Liver (tissue), 10 donors: Measurements from ENCODE around the gene DTL. TPM values are rescaled to one million over a fixed set of nuclear protein-coding genes. Genes with fewer than 3 reads are reported as not detected.

Experiments
- DNase-seq: peaks from one replicate; pipeline ENCODE4 v3.0.0-alpha.2; 2017; ENCODE audit warnings: low spot score
- H3K27ac ChIP-seq, 2 donors: one replicate each; pipeline ENCODE4 v1.7.0; 2013; ENCODE audit warnings: inconsistent platforms in 2 of 2, low read length in 2 of 2, control low read depth in 1 of 2, low read depth in 1 of 2, mild to moderate bottlenecking in 1 of 2
- H3K27me3 ChIP-seq, 4 donors: one replicate each; pipeline versions ENCODE4 v1.6.1 to v1.7.0; 2013; ENCODE audit warnings: low read length in 3 of 4, inconsistent platforms in 1 of 4, mild to moderate bottlenecking in 1 of 4, moderate library complexity in 1 of 4; ENCODE audit not compliant: control insufficient read depth in 4 of 4, insufficient read depth in 4 of 4
- H3K36me3 ChIP-seq, 4 donors: one replicate each; pipeline versions ENCODE4 v1.6.1 to v1.7.0; 2013; ENCODE audit warnings: low read length in 3 of 4, mild to moderate bottlenecking in 3 of 4, low read depth in 1 of 4, moderate library complexity in 1 of 4; ENCODE audit not compliant: control insufficient read depth in 4 of 4, insufficient read depth in 3 of 4
- H3K4me1 ChIP-seq, 4 donors: one replicate each; pipeline versions ENCODE4 v1.6.1 to v1.7.0; 2013; ENCODE audit warnings: low read length in 3 of 4, mild to moderate bottlenecking in 3 of 4, moderate library complexity in 1 of 4; ENCODE audit not compliant: control insufficient read depth in 4 of 4, insufficient read depth in 4 of 4
- H3K4me3 ChIP-seq, 3 donors: one replicate each; pipeline versions ENCODE4 v1.6.1 to v1.7.0; 2013; ENCODE audit warnings: low read length in 3 of 3, control low read depth in 1 of 3, low read depth in 1 of 3, mild to moderate bottlenecking in 1 of 3
- H3K9ac ChIP-seq, 2 donors: one replicate each; pipeline ENCODE4 v1.7.0; 2013; ENCODE audit warnings: low read length in 2 of 2, mild to moderate bottlenecking in 2 of 2, moderate library complexity in 2 of 2, control low read depth in 1 of 2, low read depth in 1 of 2
- H3K9me3 ChIP-seq, 4 donors: one replicate each; pipeline versions ENCODE4 v1.6.1 to v1.7.0; 2013; ENCODE audit warnings: low read length in 3 of 4; ENCODE audit not compliant: control insufficient read depth in 4 of 4
- FOXA1 ChIP-seq: IDR thresholded peaks from 2 replicates; pipeline ENCODE4 v1.6.1; 2016; ENCODE audit warnings: antibody characterized with exemption
- HNF4A ChIP-seq, 2 donors: conservative IDR thresholded peaks; 2 replicates each; pipeline ENCODE4 v1.6.1; 2016; ENCODE audit warnings: antibody characterized with exemption in 2 of 2, mild to moderate bottlenecking in 2 of 2
- NR2F2 ChIP-seq: IDR thresholded peaks from 2 replicates; pipeline ENCODE4 v1.6.1; 2016; ENCODE audit warnings: antibody characterized with exemption
- RXRA ChIP-seq, 2 donors: IDR thresholded peaks; 2 replicates each; pipeline ENCODE4 v1.6.1; 2017 to 2018; ENCODE audit warnings: antibody characterized with exemption in 2 of 2, mild to moderate bottlenecking in 1 of 2
- SP1 ChIP-seq: IDR thresholded peaks from 2 replicates; pipeline ENCODE4 v1.6.1; 2018; ENCODE audit warnings: antibody characterized with exemption, mild to moderate bottlenecking
- WGBS: extraction: QIAGEN DNeasy Blood & Tissue Kit; methylation state at CpG from one replicate; pipeline ENCODE4 v1.1.7; 2013; 5-methylcytosine and 5-hydroxymethylcytosine counted together
- polyA plus RNA-seq, 2 donors: library from polyadenylated mRNA; stranded (reverse) in 1 of 2; unstranded in 1 of 2; fragments of 200-250 nt in 1 of 2; fragments of >200 nt in 1 of 2; fragmentation: Nextera tagmentation in 1 of 2; extraction: Ambion mirVana in 1 of 2; gene quantifications; one replicate each; pipeline versions ENCODE4 v1.2.1 to v1.2.3, GENCODE V29; 2013 to 2015
- small RNA-seq: library from RNA; depleted of rRNA; stranded (forward); fragments of <200 nt; gene quantifications from one replicate; pipeline ENCODE3, GENCODE V24; 2014
- total RNA-seq, 2 donors: library from RNA; depleted of rRNA; stranded (reverse); fragments of >200 nt; gene quantifications; one replicate each; pipeline ENCODE4 v1.2.3, GENCODE V29; 2014
- TF ChIP-seq, protein P1 (sequence below): IDR thresholded peaks from 2 replicates; pipeline ENCODE4 v1.6.1; 2016; ENCODE audit warnings: antibody characterized with exemption, mild to moderate bottlenecking
- TF ChIP-seq, protein P2 (sequence below): fragments of 150-350 bp; IDR thresholded peaks from 2 replicates; pipeline ENCODE4 v1.5.1; 2017; ENCODE audit warnings: improper control_type of control experiment, low read depth, low read length; ENCODE audit not compliant: missing input control
- donor health status: healthy.
- donor health status: healthy.
- donor health status: healthy.
- donor health status: healthy.
- donor health status: healthy.

The DTL gene
- total and polyA plus RNA-seq, 4 donors: 0.17 to 17.9 (median 0.73) TPM

- TF ChIP-seq, protein P1, sequence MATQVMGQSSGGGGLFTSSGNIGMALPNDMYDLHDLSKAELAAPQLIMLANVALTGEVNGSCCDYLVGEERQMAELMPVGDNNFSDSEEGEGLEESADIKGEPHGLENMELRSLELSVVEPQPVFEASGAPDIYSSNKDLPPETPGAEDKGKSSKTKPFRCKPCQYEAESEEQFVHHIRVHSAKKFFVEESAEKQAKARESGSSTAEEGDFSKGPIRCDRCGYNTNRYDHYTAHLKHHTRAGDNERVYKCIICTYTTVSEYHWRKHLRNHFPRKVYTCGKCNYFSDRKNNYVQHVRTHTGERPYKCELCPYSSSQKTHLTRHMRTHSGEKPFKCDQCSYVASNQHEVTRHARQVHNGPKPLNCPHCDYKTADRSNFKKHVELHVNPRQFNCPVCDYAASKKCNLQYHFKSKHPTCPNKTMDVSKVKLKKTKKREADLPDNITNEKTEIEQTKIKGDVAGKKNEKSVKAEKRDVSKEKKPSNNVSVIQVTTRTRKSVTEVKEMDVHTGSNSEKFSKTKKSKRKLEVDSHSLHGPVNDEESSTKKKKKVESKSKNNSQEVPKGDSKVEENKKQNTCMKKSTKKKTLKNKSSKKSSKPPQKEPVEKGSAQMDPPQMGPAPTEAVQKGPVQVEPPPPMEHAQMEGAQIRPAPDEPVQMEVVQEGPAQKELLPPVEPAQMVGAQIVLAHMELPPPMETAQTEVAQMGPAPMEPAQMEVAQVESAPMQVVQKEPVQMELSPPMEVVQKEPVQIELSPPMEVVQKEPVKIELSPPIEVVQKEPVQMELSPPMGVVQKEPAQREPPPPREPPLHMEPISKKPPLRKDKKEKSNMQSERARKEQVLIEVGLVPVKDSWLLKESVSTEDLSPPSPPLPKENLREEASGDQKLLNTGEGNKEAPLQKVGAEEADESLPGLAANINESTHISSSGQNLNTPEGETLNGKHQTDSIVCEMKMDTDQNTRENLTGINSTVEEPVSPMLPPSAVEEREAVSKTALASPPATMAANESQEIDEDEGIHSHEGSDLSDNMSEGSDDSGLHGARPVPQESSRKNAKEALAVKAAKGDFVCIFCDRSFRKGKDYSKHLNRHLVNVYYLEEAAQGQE: no peak
- TF ChIP-seq, protein P2, sequence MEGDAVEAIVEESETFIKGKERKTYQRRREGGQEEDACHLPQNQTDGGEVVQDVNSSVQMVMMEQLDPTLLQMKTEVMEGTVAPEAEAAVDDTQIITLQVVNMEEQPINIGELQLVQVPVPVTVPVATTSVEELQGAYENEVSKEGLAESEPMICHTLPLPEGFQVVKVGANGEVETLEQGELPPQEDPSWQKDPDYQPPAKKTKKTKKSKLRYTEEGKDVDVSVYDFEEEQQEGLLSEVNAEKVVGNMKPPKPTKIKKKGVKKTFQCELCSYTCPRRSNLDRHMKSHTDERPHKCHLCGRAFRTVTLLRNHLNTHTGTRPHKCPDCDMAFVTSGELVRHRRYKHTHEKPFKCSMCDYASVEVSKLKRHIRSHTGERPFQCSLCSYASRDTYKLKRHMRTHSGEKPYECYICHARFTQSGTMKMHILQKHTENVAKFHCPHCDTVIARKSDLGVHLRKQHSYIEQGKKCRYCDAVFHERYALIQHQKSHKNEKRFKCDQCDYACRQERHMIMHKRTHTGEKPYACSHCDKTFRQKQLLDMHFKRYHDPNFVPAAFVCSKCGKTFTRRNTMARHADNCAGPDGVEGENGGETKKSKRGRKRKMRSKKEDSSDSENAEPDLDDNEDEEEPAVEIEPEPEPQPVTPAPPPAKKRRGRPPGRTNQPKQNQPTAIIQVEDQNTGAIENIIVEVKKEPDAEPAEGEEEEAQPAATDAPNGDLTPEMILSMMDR: no peak
Measured at GRCh38 chr1:212152308-212152693, 116.8 kb downstream of the DTL start (continued).

- Histone ChIP-seq H3K9ac (no peak overlapping the region), H3K27me3 (no peaks in the 10 kb centered on the region), H3K27ac (no peak overlapping the region), H3K36me3 (no peaks in the 10 kb centered on the region), H3K4me1 (peaks cover 0 to 12% (median 3%) of the 10 kb centered on the region in 4 donors), H3K4me3 (no peak overlapping the region), H3K9me3 (no peaks in the 10 kb centered on the region)
- over 99% methylated on average over 4 of the region's 4 CpGs for WGBS
- TF ChIP-seq, protein P1: no peak
- no peak for TF ChIP-seq HNF4A (conservative IDR thresholded peaks at IDR 0.05)
- TF ChIP-seq SP1: no peak
- no peak for DNase-seq
Measured at GRCh38 chr1:212152869-212153268, 117.3 kb downstream of the DTL start.

GRCh38 chr1:212153635-212154034, 118.1 kb downstream of the DTL start:
- Histone ChIP-seq H3K9ac (no peak overlapping the region), H3K27me3 (no peaks in the 10 kb centered on the region), H3K4me3 (no peak overlapping the region), H3K36me3 (no peaks in the 10 kb centered on the region), H3K9me3 (no peaks in the 10 kb centered on the region), H3K27ac (no peak overlapping the region), H3K4me1 (peaks cover 0 to 17% (median 7%) of the 10 kb centered on the region in 4 donors)
- peak; percentile 53 for TF ChIP-seq NR2F2
- peak in 1 of 2 donors; percentile 17 for TF ChIP-seq RXRA (IDR thresholded peaks at IDR 0.05)
- no peak for TF ChIP-seq FOXA1
- no peak for DNase-seq

Small RNAs within 50 kb of the gene (small RNA-seq; reads per million reads assigned to genes)
- gene MIR3122: not detected
- gene RF00568: not detected
- gene RN7SKP98: not detected

Other genes starting within 250 kb of the DTL start
- gene LPGAT1, start 205.0 kb upstream of the DTL start, total RNA-seq: 10 to 100 TPM; 48.7 to 53.8 TPM
- 10 to 100 TPM; 11.6 to 15.7 TPM for gene LPGAT1, start 205.0 kb upstream of the DTL start, polyA plus RNA-seq
- gene INTS7, start 191 bp upstream of the DTL start, total RNA-seq: 10 to 100 TPM; 12.9 to 14.4 TPM
- gene INTS7, start 191 bp upstream of the DTL start, polyA plus RNA-seq: 1 to 10 TPM; 3.9 to 7.5 TPM
- 10 to 100 TPM; 29.5 to 40.7 TPM for gene PPP2R5A, start 249.7 kb downstream of the DTL start, total RNA-seq
- gene PPP2R5A, start 249.7 kb downstream of the DTL start, polyA plus RNA-seq: 10 to 100 TPM; 22.9 to 27.4 TPM